ENCODE data around the gene ARMC7. TPM values are rescaled to one million over a fixed set of nuclear protein-coding genes. Genes with fewer than 3 reads are reported as not detected.

Gene ARMC7
- total and polyA plus RNA-seq, 4 experiments from 2014 or later, result 1.3 to 21.9 (median 11.7) TPM

GRCh38 chr17:75064040-75064439 lies 45.7 kb upstream of the ARMC7 start:
- H3K4me3 Mint-ChIP-seq, result no peak overlapping the region
- no peaks in the 10 kb centered on the region for H3K27me3 Mint-ChIP-seq
- H3K4me1 ChIP-seq (ENCODE audit: insufficient read depth, low read length), result peaks cover 21% of the 10 kb centered on the region
- CTCF ChIA-PET (ENCODE audit: partially characterized antibody), result interaction anchor here (0.8 to 1.8 kb wide), 2 partner anchors 50 to 138 kb away, joined by 5 to 6 read pairs; no protein-coding TSS in a partner anchor
- peaks cover 43 to 50% of the 10 kb centered on the region in 2 donors for H3K36me3 Mint-ChIP-seq
- no peak overlapping the region for H3K27ac ChIP-seq (ENCODE audit: low read depth, low read length)
- H3K4me1 Mint-ChIP-seq, result peaks cover 20 to 46% (median 24%) of the 10 kb centered on the region in 4 donors
- H3K36me3 ChIP-seq (ENCODE audit: insufficient read depth, low read length), result peaks cover 37% of the 10 kb centered on the region
- H3K27ac Mint-ChIP-seq, result peak overlapping the region in 1 of 7 donors; percentile 46
- H3K4me3 ChIP-seq (ENCODE audit: low read length in 2 of 2), result no peak overlapping the region
- no peaks in the 10 kb centered on the region for H3K9me3 ChIP-seq (ENCODE audit: control insufficient read depth in 1 of 2, low read length in 2 of 2)
- POLR2A ChIA-PET (ENCODE audit: partially characterized antibody), result interaction anchor here (0.9 to 1.4 kb wide), 2 partner anchors 13 to 23 kb away, joined by 3 read pairs; no protein-coding TSS in a partner anchor
- no peaks in the 10 kb centered on the region for H3K27me3 ChIP-seq (ENCODE audit: insufficient read depth, low read length)
- intact Hi-C loops (cut with micrococcal nuclease), result no loop called here
- no peaks in the 10 kb centered on the region for H3K9me3 Mint-ChIP-seq
- no peak for DNase-seq

DNA sequence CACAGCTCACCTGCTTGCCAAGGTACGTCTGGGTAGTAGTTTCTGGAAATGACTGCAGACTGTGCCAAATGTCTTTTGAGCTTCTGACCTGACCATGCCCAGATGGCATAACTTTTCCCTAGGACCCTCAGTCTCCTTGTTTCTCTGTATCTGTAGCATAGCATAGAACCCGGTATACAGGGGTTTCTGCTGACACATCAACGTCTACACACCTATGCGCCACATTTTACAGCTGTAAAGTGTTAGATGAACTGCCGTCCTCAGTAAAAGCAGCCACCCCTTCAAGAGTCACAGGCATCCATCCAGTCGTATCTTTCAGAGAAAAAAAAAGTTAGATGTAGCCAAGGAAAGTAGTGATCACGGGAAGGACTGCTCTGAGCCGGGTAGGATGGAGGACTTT lies 45.3 kb upstream of the ARMC7 start:
- Mint-ChIP-seq H3K4me1 (peaks cover 20 to 44% (median 24%) of the 10 kb centered on the region in 4 donors), H3K36me3 (peaks cover 42 to 47% of the 10 kb centered on the region in 2 donors), H3K4me3 (no peak overlapping the region), H3K27me3 (no peaks in the 10 kb centered on the region), H3K9me3 (no peaks in the 10 kb centered on the region), H3K27ac (peak overlapping the region in 3 of 7 donors; percentile 17 to 37 (median 35))
- Histone ChIP-seq H3K4me3 (ENCODE audit: low read length in 2 of 2) (no peak overlapping the region), H3K4me1 (ENCODE audit: insufficient read depth, low read length) (peaks cover 21% of the 10 kb centered on the region), H3K27ac (ENCODE audit: low read depth, low read length) (no peak overlapping the region), H3K27me3 (ENCODE audit: insufficient read depth, low read length) (no peaks in the 10 kb centered on the region), H3K9me3 (ENCODE audit: control insufficient read depth in 1 of 2, low read length in 2 of 2) (no peaks in the 10 kb centered on the region), H3K36me3 (ENCODE audit: insufficient read depth, low read length) (peaks cover 33% of the 10 kb centered on the region)
- POLR2A ChIA-PET (ENCODE audit: partially characterized antibody), result interaction anchor here (1.4 kb wide), 1 partner anchor 12 kb away, joined by 3 read pairs; no protein-coding TSS in a partner anchor
- intact Hi-C loops (cut with micrococcal nuclease), result no loop called here
- no peak for DNase-seq
- CTCF ChIA-PET (ENCODE audit: partially characterized antibody), result interaction anchor here (0.8 to 1.8 kb wide), 2 partner anchors 49 to 137 kb away, joined by 5 to 6 read pairs; no protein-coding TSS in a partner anchor

- H3K4me1 Mint-ChIP-seq, result peaks cover 17 to 38% (median 23%) of the 10 kb centered on the region in 4 donors
- Histone ChIP-seq H3K27me3 (ENCODE audit: insufficient read depth, low read length) (no peaks in the 10 kb centered on the region), H3K4me3 (ENCODE audit: low read length in 2 of 2) (no peak overlapping the region), H3K27ac (ENCODE audit: low read depth, low read length) (no peak overlapping the region), H3K9me3 (ENCODE audit: control insufficient read depth in 1 of 2, low read length in 2 of 2) (no peaks in the 10 kb centered on the region), H3K36me3 (ENCODE audit: insufficient read depth, low read length) (peaks cover 28% of the 10 kb centered on the region), H3K4me1 (ENCODE audit: insufficient read depth, low read length) (peaks cover 21% of the 10 kb centered on the region)
- peak overlapping the region in 4 of 7 donors; percentile 8 to 48 (median 28) for H3K27ac Mint-ChIP-seq
- intact Hi-C loops (cut with micrococcal nuclease), result no loop called here
- H3K4me3 Mint-ChIP-seq, result no peak overlapping the region
- ChIA-PET POLR2A (ENCODE audit: partially characterized antibody) (no interaction called here), CTCF (ENCODE audit: partially characterized antibody) (interaction anchor here (1.8 kb wide), 1 partner anchor 49 kb away, joined by 6 read pairs; no protein-coding TSS in a partner anchor)
- no peaks in the 10 kb centered on the region for H3K9me3 Mint-ChIP-seq
- peaks cover 36 to 42% of the 10 kb centered on the region in 2 donors for H3K36me3 Mint-ChIP-seq
- H3K27me3 Mint-ChIP-seq, result no peaks in the 10 kb centered on the region
- no peak for DNase-seq
Observed at GRCh38 chr17:75064867-75065561, 44.8 kb upstream of the ARMC7 start.

GRCh38 chr17:75065562-75066151 lies 44.1 kb upstream of the ARMC7 start:
- H3K4me3 Mint-ChIP-seq, result peak overlapping the region in 1 of 8 donors; percentile 36

GRCh38 chr17:75067856-75068255 lies 41.9 kb upstream of the ARMC7 start:
- peak overlapping the region in 7 of 8 donors; percentile 63 to 86 (median 76) for H3K4me3 Mint-ChIP-seq
- no peaks in the 10 kb centered on the region for H3K27me3 ChIP-seq (ENCODE audit: insufficient read depth, low read length)
- ChIA-PET POLR2A (ENCODE audit: partially characterized antibody) (interaction anchor here (0.6 to 2.2 kb wide), 17 partner anchors 8 to 194 kb away, joined by 3 to 12 read pairs (median 3); partner anchors contain the start of genes ARMC7, ATP5PD, CDR2L and GGA3), CTCF (ENCODE audit: partially characterized antibody) (interaction anchor here (0.7 to 1.9 kb wide), 12 partner anchors 10 to 233 kb away, joined by 3 to 9 read pairs (median 4); partner anchors contain the start of gene MRPL58)
- peak in 3 of 5 donors; percentile 32 to 48 (median 40) for DNase-seq
- intact Hi-C loops (cut with micrococcal nuclease), result no loop called here
- H3K9me3 Mint-ChIP-seq, result no peaks in the 10 kb centered on the region
- peaks cover 21% of the 10 kb centered on the region for H3K4me1 ChIP-seq (ENCODE audit: insufficient read depth, low read length)
- H3K36me3 ChIP-seq (ENCODE audit: insufficient read depth, low read length), result peaks cover 9% of the 10 kb centered on the region
- peak overlapping the region in 6 of 7 donors; percentile 70 to 93 (median 86) for H3K27ac Mint-ChIP-seq
- no peaks in the 10 kb centered on the region for H3K27me3 Mint-ChIP-seq
- H3K4me1 Mint-ChIP-seq, result peaks cover 15 to 38% (median 23%) of the 10 kb centered on the region in 4 donors
- H3K27ac ChIP-seq (ENCODE audit: low read depth, low read length), result peak overlapping the region; percentile 14
- peaks cover 15 to 17% of the 10 kb centered on the region in 2 donors for H3K36me3 Mint-ChIP-seq
- H3K9me3 ChIP-seq (ENCODE audit: control insufficient read depth in 1 of 2, low read length in 2 of 2), result no peaks in the 10 kb centered on the region
- no peak overlapping the region for H3K4me3 ChIP-seq (ENCODE audit: low read length in 2 of 2)

More at GRCh38 chr17:75065562-75066151, 44.1 kb upstream of the ARMC7 start:
- ChIA-PET POLR2A (ENCODE audit: partially characterized antibody) (interaction anchor here (1.5 kb wide), 1 partner anchor 18 kb away, joined by 4 read pairs; the partner anchor contains the start of gene KCTD2), CTCF (ENCODE audit: partially characterized antibody) (no interaction called here)
- Histone ChIP-seq H3K27me3 (ENCODE audit: insufficient read depth, low read length) (no peaks in the 10 kb centered on the region), H3K4me1 (ENCODE audit: insufficient read depth, low read length) (peaks cover 21% of the 10 kb centered on the region), H3K27ac (ENCODE audit: low read depth, low read length) (no peak overlapping the region), H3K4me3 (ENCODE audit: low read length in 2 of 2) (no peak overlapping the region), H3K9me3 (ENCODE audit: control insufficient read depth in 1 of 2, low read length in 2 of 2) (no peaks in the 10 kb centered on the region), H3K36me3 (ENCODE audit: insufficient read depth, low read length) (peaks cover 21% of the 10 kb centered on the region)
- peak overlapping the region in 6 of 7 donors; percentile 1 to 78 (median 54) for H3K27ac Mint-ChIP-seq
- H3K4me1 Mint-ChIP-seq, result peaks cover 15 to 38% (median 23%) of the 10 kb centered on the region in 4 donors
- intact Hi-C loops (cut with micrococcal nuclease), result no loop called here
- no peaks in the 10 kb centered on the region for H3K27me3 Mint-ChIP-seq
- DNase-seq, result no peak
- H3K9me3 Mint-ChIP-seq, result no peaks in the 10 kb centered on the region
- peaks cover 33 to 38% of the 10 kb centered on the region in 2 donors for H3K36me3 Mint-ChIP-seq

DNA sequence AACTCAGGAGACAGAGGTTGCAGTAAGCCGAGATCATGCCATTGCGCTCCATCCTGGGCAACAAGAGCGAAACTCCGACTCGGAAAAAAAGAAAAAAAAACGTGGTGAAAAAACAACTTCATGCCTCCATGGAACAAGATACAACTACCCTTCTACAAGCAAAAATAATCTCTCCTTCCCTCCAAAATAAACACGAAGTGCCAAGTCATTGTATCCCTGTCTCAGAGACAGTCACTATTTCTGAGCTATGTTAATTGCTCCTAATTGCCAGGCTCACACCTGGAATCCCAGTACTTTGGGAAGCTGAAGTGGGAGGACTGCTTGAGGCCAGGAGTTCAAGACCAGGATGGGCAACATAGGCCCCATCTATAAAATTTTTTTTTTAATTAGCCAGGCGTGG lies 41.0 kb upstream of the ARMC7 start:
- Mint-ChIP-seq H3K4me3 (peak overlapping the region in 3 of 8 donors; percentile 43 to 55 (median 46)), H3K4me1 (peaks cover 15 to 38% (median 23%) of the 10 kb centered on the region in 4 donors), H3K9me3 (no peaks in the 10 kb centered on the region), H3K36me3 (peaks cover 9 to 10% of the 10 kb centered on the region in 2 donors), H3K27me3 (no peaks in the 10 kb centered on the region), H3K27ac (peak overlapping the region in 3 of 7 donors; percentile 31 to 83 (median 70))
- Histone ChIP-seq H3K27ac (ENCODE audit: low read depth, low read length) (no peak overlapping the region), H3K4me1 (ENCODE audit: insufficient read depth, low read length) (peaks cover 21% of the 10 kb centered on the region), H3K4me3 (ENCODE audit: low read length in 2 of 2) (no peak overlapping the region), H3K27me3 (ENCODE audit: insufficient read depth, low read length) (no peaks in the 10 kb centered on the region), H3K9me3 (ENCODE audit: control insufficient read depth in 1 of 2, low read length in 2 of 2) (no peaks in the 10 kb centered on the region), H3K36me3 (ENCODE audit: insufficient read depth, low read length) (peaks cover under 1% of the 10 kb centered on the region)
- intact Hi-C loops (cut with micrococcal nuclease), result no loop called here
- no peak for DNase-seq
- ChIA-PET CTCF (ENCODE audit: partially characterized antibody) (interaction anchor here (1.0 to 2.2 kb wide), 12 partner anchors 9 to 169 kb away, joined by 3 to 12 read pairs (median 4); partner anchors contain the start of genes MRPL58 and NT5C), POLR2A (ENCODE audit: partially characterized antibody) (interaction anchor here (1.0 to 1.6 kb wide), 6 partner anchors 9 to 97 kb away, joined by 3 to 10 read pairs (median 4); partner anchors contain the start of genes HID1 and MRPL58)

All from CD4-positive, alpha-beta memory T cell (primary cell).